Measurements from ENCODE around the gene IGLL5. TPM values are rescaled to one million over a fixed set of nuclear protein-coding genes. Genes with fewer than 3 reads are reported as not detected.

Gene IGLL5
- total RNA-seq, 1 experiment from 2014 or later = not detected

- Histone ChIP-seq H3F3A (ENCODE audit: low read length, unreplicated experiment) (no peaks in the 10 kb centered on the region), H3K9me2 (replicated peaks; ENCODE audit: low read length) (no peaks in the 10 kb centered on the region), H3K27me3 (ENCODE audit: low read length) (peaks cover 12% of the 10 kb centered on the region; the same call in 1 of the 2 replicates), H3K9ac (ENCODE audit: low read length) (no peak overlapping the region), H3K4me2 (ENCODE audit: low read length) (no peak overlapping the region), H3K4me3 (ENCODE audit: low read length) (no peak overlapping the region), H3K4me1 (ENCODE audit: insufficient read depth, low read length) (no peaks in the 10 kb centered on the region), H3K9me3 (ENCODE audit: low read length) (no peaks in the 10 kb centered on the region), H4K20me1 (ENCODE audit: low read length) (no peaks in the 10 kb centered on the region), H3K79me2 (ENCODE audit: low read length) (no peaks in the 10 kb centered on the region), H3K27ac (ENCODE audit: low read length) (no peak overlapping the region), H2AFZ (ENCODE audit: low read length) (no peak overlapping the region), H3K36me3 (ENCODE audit: low read depth, low read length) (no peaks in the 10 kb centered on the region)
- DNase-seq (no peak), ATAC-seq (no peak)
- TF ChIP-seq EZH2 (IDR thresholded peaks at IDR 0.05; ENCODE audit: low read length, unreplicated experiment) (no peak), CTCF (conservative IDR thresholded peaks at IDR 0.05; ENCODE audit: low read depth, low read length) (no peak), EZH2phosphoT487 (IDR thresholded peaks at IDR 0.05; ENCODE audit: borderline replicate concordance, low read length) (no peak)
- no TSS peak for BruUV-seq (replicated peaks)
- intact Hi-C loops (cut with micrococcal nuclease) = no loop called here
- CTCF ChIA-PET = interaction anchor here (0.5 kb wide), 1 partner anchor 38 kb away, joined by 4 read pairs; no protein-coding TSS in a partner anchor
- POLR2A ChIA-PET (ENCODE audit: unreplicated experiment) = no interaction called here
Observed at GRCh38 chr22:22884888-22885840, 2.5 kb upstream of the IGLL5 start.

- TF ChIP-seq EZH2phosphoT487 (IDR thresholded peaks at IDR 0.05; ENCODE audit: borderline replicate concordance, low read length) (no peak), CTCF (conservative IDR thresholded peaks at IDR 0.05; ENCODE audit: low read depth, low read length) (no peak)
- Histone ChIP-seq H3K27ac (ENCODE audit: low read length) (no peak overlapping the region), H3K79me2 (ENCODE audit: low read length) (no peaks in the 10 kb centered on the region), H3K9me3 (ENCODE audit: low read length) (no peaks in the 10 kb centered on the region), H2AFZ (ENCODE audit: low read length) (no peak overlapping the region), H3K9me2 (replicated peaks; ENCODE audit: low read length) (no peaks in the 10 kb centered on the region), H3K4me3 (ENCODE audit: low read length) (no peak overlapping the region), H3K9ac (ENCODE audit: low read length) (no peak overlapping the region), H3K36me3 (ENCODE audit: low read depth, low read length) (no peaks in the 10 kb centered on the region), H3F3A (ENCODE audit: low read length, unreplicated experiment) (no peaks in the 10 kb centered on the region), H4K20me1 (ENCODE audit: low read length) (no peaks in the 10 kb centered on the region), H3K27me3 (ENCODE audit: low read length) (peaks cover 19% of the 10 kb centered on the region), H3K4me2 (ENCODE audit: low read length) (no peak overlapping the region), H3K4me1 (ENCODE audit: insufficient read depth, low read length) (no peaks in the 10 kb centered on the region)
- no peak for ATAC-seq
- intact Hi-C loops (cut with micrococcal nuclease) = no loop called here
- no TSS peak for BruUV-seq (replicated peaks)
- no peak for DNase-seq
- ChIA-PET CTCF (no interaction called here), POLR2A (ENCODE audit: unreplicated experiment) (no interaction called here)
Observed at GRCh38 chr22:22886546-22886945, 1.1 kb upstream of the IGLL5 start.

All from PC-3 (cell line).